Activated naive CD4-positive, alpha-beta T cell treated with anti-CD3 and anti-CD28 coated beads, Interleukin-2, amount 10 ng/mL, durations not matched to agents 7 days and 5 days (primary cell): ENCODE data around the gene SNX9.

Experiments used
- CTCF ChIA-PET: fragments of 350-600 bp; sonication (Branson Sonifier 250); formaldehyde crosslinking; loops from one replicate; lab custom pipeline; 2021; ENCODE audit warnings: antibody characterized with exemption; lab: Charles Lee
- DNase-seq: peaks from one replicate; pipeline ENCODE4 v3.0.0-alpha.2; 2020
- H3K27ac Mint-ChIP-seq: one replicate; pipeline ENCODE4 v1.8.0; 2021; ENCODE audit warnings: mild to moderate bottlenecking, moderate library complexity, mixed read lengths
- H3K27me3 Mint-ChIP-seq: one replicate; pipeline ENCODE4 v1.8.0; 2021; ENCODE audit warnings: mild to moderate bottlenecking, mixed read lengths
- H3K36me3 Mint-ChIP-seq: one replicate; pipeline ENCODE4 v1.8.0; 2021; ENCODE audit warnings: mixed read lengths
- H3K4me1 Mint-ChIP-seq: one replicate; pipeline ENCODE4 v1.8.0; 2021; ENCODE audit warnings: mixed read lengths
- H3K4me3 Mint-ChIP-seq: one replicate; pipeline ENCODE4 v1.8.0; 2021; ENCODE audit warnings: mild to moderate bottlenecking, moderate library complexity, mixed read lengths
- H3K9me3 Mint-ChIP-seq: one replicate; pipeline ENCODE4 v1.8.0; 2021; ENCODE audit warnings: mixed read lengths

SNX9 gene

DNA sequence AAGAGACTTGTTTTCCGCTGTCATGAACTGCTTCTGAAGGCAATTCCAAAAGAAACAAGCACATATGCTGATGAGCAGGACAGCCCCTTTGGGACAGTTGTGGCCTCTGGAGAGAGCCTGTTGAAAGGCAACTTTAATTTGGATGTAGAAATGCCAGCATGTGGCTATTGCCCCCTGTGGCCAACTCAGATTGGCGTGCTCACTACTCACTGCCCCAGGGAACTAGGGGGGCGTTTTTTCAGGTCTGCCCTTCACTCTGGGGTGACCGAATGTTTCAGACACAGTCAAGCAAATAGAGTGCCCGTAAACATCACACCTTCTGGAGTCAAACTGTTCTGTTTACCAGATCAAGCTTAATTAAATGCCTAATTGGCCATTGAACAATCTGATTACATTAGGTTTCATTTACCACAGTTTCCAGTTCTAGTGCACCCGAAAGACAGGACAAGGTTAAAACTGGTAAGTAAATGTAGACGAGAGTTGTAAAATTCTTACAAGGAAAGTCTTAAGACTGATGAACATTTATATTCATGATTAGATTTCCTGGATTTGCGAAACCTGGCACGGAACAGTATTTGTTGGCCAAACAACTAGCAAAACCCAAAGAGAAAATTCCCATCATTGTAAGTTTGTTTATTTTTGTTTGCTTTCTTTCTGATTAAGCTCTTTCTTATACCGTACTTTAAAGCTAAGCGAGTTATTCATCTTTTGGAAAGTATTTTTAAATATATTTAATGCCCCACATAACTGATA lies 82.7 kb downstream of the SNX9 start:
- CTCF ChIA-PET: no interaction called here
- Mint-ChIP-seq H3K36me3 (peaks cover 34% of the 10 kb centered on the region), H3K4me3 (no peak overlapping the region), H3K27me3 (no peaks in the 10 kb centered on the region), H3K4me1 (peaks cover 12% of the 10 kb centered on the region), H3K9me3 (no peaks in the 10 kb centered on the region), H3K27ac (no peak overlapping the region)
- DNase-seq: no peak

DNA sequence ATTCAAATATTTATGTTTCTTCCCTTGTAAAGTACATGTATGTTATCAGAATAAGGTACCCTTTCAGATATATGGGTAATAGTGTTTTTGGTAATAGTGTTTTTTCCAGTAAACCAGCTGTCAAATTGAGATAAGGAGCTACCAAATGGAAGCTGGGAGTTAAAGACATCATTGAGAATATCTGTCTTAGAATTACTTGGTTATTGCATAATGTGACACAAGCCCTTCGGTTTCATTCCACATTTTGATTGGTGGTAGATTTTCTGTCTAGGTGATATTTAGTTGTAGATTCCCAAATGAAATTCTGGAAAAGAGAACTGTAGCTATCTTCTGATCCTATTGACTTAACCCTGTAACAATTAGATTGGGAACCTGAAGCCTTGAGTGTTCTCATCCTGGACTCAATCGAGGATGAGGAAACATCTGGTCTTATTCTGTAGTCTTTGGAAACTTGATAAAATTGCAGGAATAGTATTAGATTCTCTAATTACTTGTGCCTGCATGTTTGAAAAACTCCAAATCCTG lies 83.6 kb downstream of the SNX9 start:
- H3K27me3 Mint-ChIP-seq: no peaks in the 10 kb centered on the region

DNA sequence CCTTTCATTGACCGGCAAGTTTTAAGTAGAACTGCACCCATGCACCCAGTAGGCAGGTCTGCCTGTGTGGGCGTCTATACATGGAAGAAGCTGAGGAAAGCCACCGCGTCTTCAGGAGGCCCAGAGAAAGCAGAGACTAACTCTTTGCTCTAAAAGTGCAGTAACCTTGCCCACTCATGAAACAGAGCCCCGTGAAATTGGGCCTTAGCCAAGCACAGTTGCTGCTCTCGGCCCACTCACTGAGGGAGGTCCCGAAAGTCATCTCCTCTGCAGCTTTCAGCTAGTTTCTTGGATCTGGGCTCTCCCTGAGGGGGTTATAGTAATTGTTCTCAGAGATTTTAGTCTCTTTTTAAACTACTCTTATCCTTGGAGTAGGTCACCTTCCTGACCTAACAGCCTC lies 84.6 kb downstream of the SNX9 start:
- no peak for DNase-seq
- H3K27ac Mint-ChIP-seq: no peak overlapping the region
- peaks cover 36% of the 10 kb centered on the region for H3K36me3 Mint-ChIP-seq
- no peaks in the 10 kb centered on the region for H3K9me3 Mint-ChIP-seq
- CTCF ChIA-PET: interaction anchor here (1.2 kb wide), 1 partner anchor 39 kb away, joined by 3 read pairs; no protein-coding TSS in a partner anchor
- no peaks in the 10 kb centered on the region for H3K27me3 Mint-ChIP-seq
- H3K4me1 Mint-ChIP-seq: peaks cover 6% of the 10 kb centered on the region
- H3K4me3 Mint-ChIP-seq: no peak overlapping the region

More for the DNA sequence above, 83.6 kb downstream of the SNX9 start:
- Mint-ChIP-seq H3K27ac (no peak overlapping the region), H3K36me3 (peaks cover 36% of the 10 kb centered on the region), H3K4me3 (no peak overlapping the region), H3K9me3 (no peaks in the 10 kb centered on the region), H3K4me1 (peaks cover 6% of the 10 kb centered on the region)
- DNase-seq: no peak
- CTCF ChIA-PET: no interaction called here

DNA sequence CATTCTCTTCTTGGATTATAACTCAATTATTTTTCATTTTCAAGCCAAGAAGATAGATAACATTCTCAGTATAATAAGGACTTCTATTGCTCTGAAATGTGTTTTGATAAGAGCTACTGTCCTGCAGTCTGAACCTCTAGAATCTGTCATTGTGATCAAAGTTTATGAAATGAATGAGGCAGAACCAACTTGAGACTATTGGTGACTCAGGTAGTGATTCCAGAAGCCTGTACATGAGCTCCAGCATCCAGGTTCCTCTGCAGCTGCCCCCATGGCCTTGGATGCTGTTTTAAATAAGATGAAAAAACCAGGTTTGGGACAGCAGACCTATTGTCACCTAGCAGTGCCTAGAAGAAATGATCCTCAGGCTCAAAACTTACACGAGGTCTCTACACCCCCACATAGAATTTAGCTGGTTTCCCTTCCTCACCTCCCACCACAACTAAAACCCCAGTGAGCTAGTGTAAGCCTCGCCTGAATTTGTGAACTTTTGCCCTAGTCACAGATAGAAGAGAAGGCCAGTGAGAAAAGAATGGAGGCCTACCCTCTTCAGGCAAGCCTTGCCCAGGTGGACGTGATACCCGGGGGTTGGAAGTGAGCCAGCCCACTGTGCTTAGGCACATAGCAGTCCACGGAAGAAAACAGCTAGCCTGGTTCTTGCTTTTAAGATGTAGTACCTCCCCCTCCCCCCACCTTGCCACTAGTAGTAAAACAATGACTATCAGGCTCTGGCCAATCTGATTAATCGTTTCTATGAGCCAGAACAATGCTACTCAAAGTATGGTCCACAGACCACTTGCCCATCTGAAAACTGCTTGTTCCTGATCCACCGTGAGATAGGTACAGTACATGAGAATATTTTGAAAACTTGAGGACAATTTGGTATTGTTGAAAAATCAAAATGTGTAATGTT lies 85.6 kb downstream of the SNX9 start:
- Mint-ChIP-seq H3K27ac (peak overlapping the region; percentile 53), H3K4me3 (no peak overlapping the region), H3K4me1 (peaks cover 6% of the 10 kb centered on the region), H3K9me3 (no peaks in the 10 kb centered on the region), H3K27me3 (no peaks in the 10 kb centered on the region), H3K36me3 (peaks cover 35% of the 10 kb centered on the region)
- CTCF ChIA-PET: interaction anchor here (1.2 to 2.1 kb wide), 2 partner anchors 38 to 118 kb away, joined by 3 to 6 read pairs; no protein-coding TSS in a partner anchor
- DNase-seq: no peak

DNA sequence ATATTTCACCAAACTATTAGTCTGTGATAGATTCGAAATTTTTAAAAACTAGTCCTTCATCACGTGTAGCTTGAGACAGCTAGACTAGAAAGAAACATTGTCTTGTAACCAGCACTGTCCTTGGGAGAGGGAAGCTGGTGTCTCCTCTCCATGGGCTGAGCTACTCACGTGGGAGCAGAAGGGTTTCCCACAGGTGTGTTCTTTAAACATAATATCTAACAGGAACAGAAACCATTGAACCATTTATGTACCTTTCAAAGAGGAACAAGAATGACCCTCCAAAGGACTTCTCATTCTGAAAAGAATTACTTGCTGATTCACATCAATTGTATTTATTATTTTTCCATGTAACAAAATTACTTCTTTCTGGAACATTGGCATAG lies 86.2 kb downstream of the SNX9 start:
- H3K36me3 Mint-ChIP-seq: peaks cover 38% of the 10 kb centered on the region
- H3K27ac Mint-ChIP-seq: no peak overlapping the region
- H3K4me3 Mint-ChIP-seq: no peak overlapping the region
- peaks cover 6% of the 10 kb centered on the region for H3K4me1 Mint-ChIP-seq
- CTCF ChIA-PET: interaction anchor here (2.1 kb wide), 1 partner anchor 117 kb away, joined by 6 read pairs; no protein-coding TSS in a partner anchor
- DNase-seq: no peak
- no peaks in the 10 kb centered on the region for H3K9me3 Mint-ChIP-seq
- H3K27me3 Mint-ChIP-seq: no peaks in the 10 kb centered on the region

DNA sequence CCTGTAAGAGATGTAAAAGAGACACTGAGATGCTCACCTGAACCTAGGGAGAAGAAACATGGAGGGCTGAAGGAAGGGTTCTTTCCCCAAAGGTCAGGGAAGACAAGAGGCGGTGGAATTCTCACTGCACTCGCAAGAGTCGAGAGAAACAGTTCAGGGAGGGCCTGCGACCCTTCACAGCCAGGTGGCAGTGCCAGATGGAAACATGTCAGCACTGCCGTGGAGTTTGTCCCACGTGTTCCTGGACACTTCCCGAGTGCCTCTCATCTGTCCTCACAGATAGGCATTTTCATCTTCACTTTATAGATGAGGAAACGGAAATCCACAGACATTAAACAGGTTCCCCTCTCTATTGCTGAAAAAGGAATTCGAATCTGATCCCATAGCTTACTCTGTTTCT lies 88.2 kb downstream of the SNX9 start:
- no peak overlapping the region for H3K4me3 Mint-ChIP-seq
- H3K4me1 Mint-ChIP-seq: peaks cover 6% of the 10 kb centered on the region
- CTCF ChIA-PET: no interaction called here
- H3K27ac Mint-ChIP-seq: no peak overlapping the region
- no peaks in the 10 kb centered on the region for H3K27me3 Mint-ChIP-seq
- no peak for DNase-seq
- no peaks in the 10 kb centered on the region for H3K9me3 Mint-ChIP-seq
- H3K36me3 Mint-ChIP-seq: peaks cover 40% of the 10 kb centered on the region

DNA sequence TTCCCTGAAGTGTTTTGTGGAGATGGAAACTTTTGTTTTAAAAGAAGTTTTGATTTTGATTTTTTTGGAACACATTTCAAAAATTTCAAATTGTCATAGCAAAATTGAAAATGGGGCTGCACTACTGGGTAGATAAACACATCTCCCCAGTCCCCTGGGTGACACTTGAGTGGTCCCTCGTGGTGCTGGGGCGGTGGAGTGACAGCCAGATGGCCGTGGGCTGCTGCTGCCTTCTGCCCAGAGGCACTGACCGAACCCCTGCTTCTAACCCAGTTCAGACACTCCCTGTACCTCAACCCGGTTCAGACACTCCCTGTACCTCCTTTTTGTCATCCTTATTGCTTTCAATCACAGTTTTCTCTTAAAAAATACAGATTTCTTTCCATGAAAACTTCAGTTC lies 88.7 kb downstream of the SNX9 start:
- no peak overlapping the region for H3K27ac Mint-ChIP-seq
- no peak overlapping the region for H3K4me3 Mint-ChIP-seq
- peaks cover 6% of the 10 kb centered on the region for H3K4me1 Mint-ChIP-seq
- DNase-seq: no peak
- peaks cover 40% of the 10 kb centered on the region for H3K36me3 Mint-ChIP-seq
- no peaks in the 10 kb centered on the region for H3K27me3 Mint-ChIP-seq
- CTCF ChIA-PET: no interaction called here
- no peaks in the 10 kb centered on the region for H3K9me3 Mint-ChIP-seq

DNA sequence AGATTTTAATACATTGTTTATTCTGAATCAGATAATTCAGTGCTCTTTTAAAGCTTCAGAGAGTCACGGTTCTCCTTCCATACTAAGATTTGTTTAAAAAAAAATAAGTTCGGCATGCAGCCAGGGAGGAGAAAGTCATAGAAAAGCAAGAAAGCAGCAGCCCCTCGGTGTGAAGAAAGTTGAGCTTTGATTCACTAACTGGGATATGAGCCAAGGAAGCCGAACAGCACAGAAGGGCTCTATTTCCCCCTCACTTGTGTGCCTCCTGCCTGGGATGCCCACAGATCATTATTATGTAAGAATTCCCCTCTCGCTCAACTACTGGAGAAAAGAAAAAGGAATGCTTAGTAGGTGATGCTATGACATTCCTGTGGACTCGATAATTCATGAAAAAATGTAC lies 89.3 kb downstream of the SNX9 start:
- no peak for DNase-seq
- Mint-ChIP-seq H3K27ac (no peak overlapping the region), H3K4me1 (peaks cover 6% of the 10 kb centered on the region), H3K4me3 (no peak overlapping the region), H3K36me3 (peaks cover 40% of the 10 kb centered on the region), H3K27me3 (no peaks in the 10 kb centered on the region), H3K9me3 (no peaks in the 10 kb centered on the region)
- CTCF ChIA-PET: no interaction called here

DNA sequence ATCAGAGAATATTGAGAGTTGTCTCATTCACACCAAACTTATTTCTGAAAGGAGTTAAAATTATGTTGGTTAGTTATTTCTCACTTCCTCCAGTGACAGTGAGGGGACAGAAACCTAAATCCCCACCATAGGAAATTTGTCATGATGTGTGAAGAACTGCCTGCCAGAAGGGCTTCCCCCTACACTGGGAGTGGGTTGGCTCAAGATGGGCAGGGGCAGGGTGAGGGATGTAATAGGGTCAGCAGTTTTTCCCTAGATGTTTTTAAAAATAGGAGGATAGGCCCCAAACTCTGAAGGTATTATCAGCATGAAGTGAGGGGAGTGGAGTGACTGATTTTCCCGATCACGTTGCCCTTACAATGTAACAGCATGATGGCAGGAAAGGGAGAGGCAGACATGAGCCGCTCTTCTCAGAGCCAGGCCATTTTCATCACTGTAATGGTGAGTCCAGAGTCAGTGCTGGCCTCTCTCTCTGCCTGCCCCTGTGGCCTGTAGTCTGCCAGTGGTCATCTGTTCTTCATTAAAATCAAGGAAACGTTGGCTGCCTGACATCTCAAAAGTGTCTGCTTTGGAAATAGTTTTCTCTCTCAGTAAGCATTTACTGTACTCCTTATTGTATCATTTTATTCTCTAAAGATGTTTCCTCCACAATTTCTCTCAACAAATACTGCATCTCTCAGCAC lies 98.8 kb downstream of the SNX9 start:
- Mint-ChIP-seq H3K9me3 (no peaks in the 10 kb centered on the region), H3K4me3 (no peak overlapping the region), H3K4me1 (no peaks in the 10 kb centered on the region), H3K36me3 (peaks cover 42% of the 10 kb centered on the region), H3K27me3 (no peaks in the 10 kb centered on the region), H3K27ac (no peak overlapping the region)
- DNase-seq: no peak
- CTCF ChIA-PET: no interaction called here

DNA sequence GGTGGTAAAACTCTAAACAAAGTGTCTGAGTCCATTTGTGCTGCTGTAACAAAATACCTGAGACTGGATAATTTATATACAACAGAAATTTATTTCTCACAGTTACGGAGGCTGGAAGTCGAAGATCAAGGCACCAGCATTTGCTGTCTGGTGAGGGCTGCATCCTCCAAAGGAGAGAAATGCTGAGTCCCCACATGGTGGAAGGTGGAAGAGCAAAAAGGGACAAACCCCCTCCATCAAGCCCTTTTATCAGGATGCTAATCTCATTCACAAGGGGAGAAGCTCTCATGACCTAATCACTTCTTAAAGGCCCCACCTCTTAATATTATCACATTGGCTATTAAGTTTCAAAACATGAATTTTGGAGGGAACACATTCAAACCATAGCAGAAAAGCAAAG lies 102.7 kb downstream of the SNX9 start:
- peaks cover 26% of the 10 kb centered on the region for H3K36me3 Mint-ChIP-seq

DNA sequence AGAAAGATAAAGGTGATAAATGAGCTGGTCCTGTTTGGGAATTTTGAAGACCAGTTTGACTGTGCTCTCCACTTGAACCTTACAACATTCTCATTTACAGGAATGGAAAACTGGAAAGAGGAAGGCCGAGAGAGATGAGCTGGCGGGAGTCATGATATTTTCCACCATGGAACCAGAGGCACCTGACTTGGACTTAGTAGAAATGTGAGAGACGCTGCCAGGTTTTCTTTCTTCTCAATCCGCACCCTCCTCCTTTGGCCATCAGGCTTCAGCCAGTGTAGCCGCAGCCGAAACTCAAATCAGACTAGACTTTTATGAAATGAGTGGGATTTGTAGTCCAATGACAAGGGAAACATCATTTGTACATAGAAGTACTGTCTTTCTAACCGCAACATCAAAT lies 104.0 kb downstream of the SNX9 start:
- no peaks in the 10 kb centered on the region for H3K27me3 Mint-ChIP-seq
- no peak for DNase-seq
- H3K4me3 Mint-ChIP-seq: no peak overlapping the region
- H3K27ac Mint-ChIP-seq: no peak overlapping the region
- no peaks in the 10 kb centered on the region for H3K4me1 Mint-ChIP-seq
- H3K9me3 Mint-ChIP-seq: no peaks in the 10 kb centered on the region
- CTCF ChIA-PET: no interaction called here
- H3K36me3 Mint-ChIP-seq: peaks cover 20% of the 10 kb centered on the region

More for the DNA sequence above, 102.7 kb downstream of the SNX9 start:
- Mint-ChIP-seq H3K9me3 (no peaks in the 10 kb centered on the region), H3K27ac (no peak overlapping the region), H3K4me1 (no peaks in the 10 kb centered on the region), H3K4me3 (no peak overlapping the region), H3K27me3 (no peaks in the 10 kb centered on the region)
- CTCF ChIA-PET: interaction anchor here (0.5 to 1.3 kb wide), 3 partner anchors 11 to 59 kb away, joined by 3 read pairs; no protein-coding TSS in a partner anchor
- DNase-seq: no peak

DNA sequence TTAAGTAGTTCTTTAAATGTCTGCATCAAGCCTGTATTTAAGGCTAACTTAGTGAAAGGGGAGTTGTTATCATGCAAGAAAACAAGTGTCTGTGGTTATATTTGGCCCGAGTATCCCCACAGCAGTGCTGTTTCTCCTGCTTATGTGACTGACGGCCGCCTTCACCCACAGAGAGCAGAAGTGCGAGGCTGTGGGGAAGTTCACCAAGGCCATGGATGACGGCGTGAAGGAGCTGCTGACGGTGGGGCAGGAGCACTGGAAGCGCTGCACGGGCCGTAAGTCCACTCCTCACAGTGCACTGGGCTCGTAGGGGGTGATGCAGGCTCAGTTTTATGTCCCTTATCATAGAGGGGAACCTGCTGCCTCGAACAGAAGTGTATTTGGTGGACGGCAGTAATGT lies 105.4 kb downstream of the SNX9 start:
- DNase-seq: no peak
- H3K27me3 Mint-ChIP-seq: no peaks in the 10 kb centered on the region
- CTCF ChIA-PET: no interaction called here
- no peak overlapping the region for H3K27ac Mint-ChIP-seq
- no peaks in the 10 kb centered on the region for H3K4me1 Mint-ChIP-seq
- H3K36me3 Mint-ChIP-seq: peaks cover 20% of the 10 kb centered on the region
- H3K4me3 Mint-ChIP-seq: no peak overlapping the region
- H3K9me3 Mint-ChIP-seq: no peaks in the 10 kb centered on the region

DNA sequence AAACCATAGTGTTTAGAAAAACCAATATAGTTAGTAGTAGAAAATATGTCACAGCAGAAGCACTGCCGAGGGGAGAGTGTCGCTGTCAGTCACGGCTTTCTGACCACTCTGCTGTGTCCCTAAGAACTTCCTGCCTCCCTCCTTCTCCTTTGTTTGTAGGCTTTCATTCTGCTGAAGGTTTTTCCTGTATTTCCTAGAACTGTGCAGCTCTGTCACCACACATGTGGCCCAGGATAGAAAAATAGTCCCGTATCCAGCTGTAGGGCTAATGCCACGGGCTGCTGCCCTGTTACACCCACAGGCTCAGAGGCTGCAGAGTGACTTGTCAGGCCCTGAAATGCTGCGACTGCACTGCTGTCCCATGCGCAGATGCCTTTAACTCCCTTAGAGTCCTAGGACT lies 106.0 kb downstream of the SNX9 start:
- H3K4me1 Mint-ChIP-seq: no peaks in the 10 kb centered on the region
- peaks cover 17% of the 10 kb centered on the region for H3K36me3 Mint-ChIP-seq
- H3K9me3 Mint-ChIP-seq: no peaks in the 10 kb centered on the region
- no peak overlapping the region for H3K4me3 Mint-ChIP-seq
- CTCF ChIA-PET: no interaction called here
- H3K27ac Mint-ChIP-seq: no peak overlapping the region
- no peaks in the 10 kb centered on the region for H3K27me3 Mint-ChIP-seq
- DNase-seq: no peak

DNA sequence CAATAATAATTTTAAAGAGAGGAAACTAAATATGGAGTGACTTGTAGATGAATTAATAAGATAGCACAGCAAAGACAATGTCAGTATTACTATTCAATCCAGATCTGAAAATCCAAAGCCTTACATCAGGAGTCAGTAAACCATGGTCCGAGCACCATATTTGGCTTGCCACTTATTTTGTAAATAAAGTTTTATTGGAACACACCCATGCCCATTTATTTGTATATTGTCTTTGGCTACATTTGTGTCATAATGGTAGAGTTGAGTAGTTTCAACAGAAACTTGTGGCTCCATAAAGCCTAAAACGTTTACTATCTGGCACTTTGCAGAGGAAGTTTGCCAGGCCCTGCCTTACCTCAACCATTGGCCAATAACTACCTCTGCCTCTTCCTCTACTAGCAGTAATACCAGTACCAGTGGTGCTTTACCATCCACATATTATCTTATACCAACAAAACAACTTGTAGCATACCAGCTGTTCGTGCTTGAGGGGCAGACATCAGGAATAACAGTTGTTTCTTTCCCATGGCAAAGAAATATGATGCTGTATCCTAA lies 106.8 kb downstream of the SNX9 start:
- Mint-ChIP-seq H3K27me3 (no peaks in the 10 kb centered on the region), H3K9me3 (no peaks in the 10 kb centered on the region), H3K4me1 (no peaks in the 10 kb centered on the region), H3K4me3 (no peak overlapping the region), H3K36me3 (peaks cover 17% of the 10 kb centered on the region), H3K27ac (no peak overlapping the region)
- CTCF ChIA-PET: no interaction called here
- no peak for DNase-seq
